ENCODE data around the gene RBM26. TPM values are rescaled to one million over a fixed set of nuclear protein-coding genes. Genes with fewer than 3 reads are reported as not detected.

Gene RBM26
- total and polyA plus RNA-seq, 2 donors = 16.3 to 95.6 TPM

GRCh38 chr13:79320433-79320832, 85.6 kb downstream of the RBM26 start:
- 88% methylated on average over 1 of the region's 1 CpG for WGBS
- no peak overlapping the region for H3K4me3 ChIP-seq (ENCODE audit: low read depth, low read length)
- H3K36me3 ChIP-seq (ENCODE audit: insufficient read depth) = no peaks in the 10 kb centered on the region
- no peak overlapping the region for H3K27ac ChIP-seq (ENCODE audit: low read depth)
- DNase-seq (ENCODE audit: extremely low spot score) = no peak
- H3K4me1 ChIP-seq (ENCODE audit: insufficient read depth) = no peaks in the 10 kb centered on the region

- H3K27ac ChIP-seq (ENCODE audit: low read depth) = no peak overlapping the region
- H3K36me3 ChIP-seq (ENCODE audit: insufficient read depth) = no peaks in the 10 kb centered on the region
- no peak for DNase-seq (ENCODE audit: extremely low spot score)
- WGBS = 87% methylated on average over 4 of the region's 4 CpGs
- no peaks in the 10 kb centered on the region for H3K4me1 ChIP-seq (ENCODE audit: insufficient read depth)
- no peak overlapping the region for H3K4me3 ChIP-seq (ENCODE audit: low read depth, low read length)
These were observed 87.4 kb downstream of the RBM26 start for GRCh38 chr13:79318664-79319063.

- Histone ChIP-seq H3K27ac (ENCODE audit: low read depth) (no peak overlapping the region), H3K4me1 (ENCODE audit: insufficient read depth) (no peaks in the 10 kb centered on the region), H3K36me3 (ENCODE audit: insufficient read depth) (no peaks in the 10 kb centered on the region), H3K4me3 (ENCODE audit: low read depth, low read length) (no peak overlapping the region)
- 91% methylated on average over 2 of the region's 2 CpGs for WGBS
- DNase-seq (ENCODE audit: extremely low spot score) = no peak
These were observed 88.2 kb downstream of the RBM26 start for GRCh38 chr13:79317856-79318255.

- Histone ChIP-seq H3K27ac (ENCODE audit: low read depth) (no peak overlapping the region), H3K36me3 (ENCODE audit: insufficient read depth) (no peaks in the 10 kb centered on the region)
- WGBS = 41% methylated on average over 3 of the region's 3 CpGs
These were observed 91.4 kb downstream of the RBM26 start for GRCh38 chr13:79314652-79315051.

GRCh38 chr13:79312340-79312855, 93.7 kb downstream of the RBM26 start:
- DNase-seq (ENCODE audit: extremely low spot score) = no peak
- H3K27ac ChIP-seq (ENCODE audit: low read depth) = no peak overlapping the region
- no peak overlapping the region for H3K4me3 ChIP-seq (ENCODE audit: low read depth, low read length)
- no peaks in the 10 kb centered on the region for H3K36me3 ChIP-seq (ENCODE audit: insufficient read depth)
- no peaks in the 10 kb centered on the region for H3K4me1 ChIP-seq (ENCODE audit: insufficient read depth)
- WGBS = 75% methylated on average over 2 of the region's 2 CpGs

More at GRCh38 chr13:79314652-79315051, 91.4 kb downstream of the RBM26 start:
- no peak overlapping the region for H3K4me3 ChIP-seq (ENCODE audit: low read depth, low read length)
- no peaks in the 10 kb centered on the region for H3K4me1 ChIP-seq (ENCODE audit: insufficient read depth)
- no peak for DNase-seq (ENCODE audit: extremely low spot score)

- no peak for DNase-seq (ENCODE audit: extremely low spot score)
- H3K36me3 ChIP-seq (ENCODE audit: insufficient read depth) = no peaks in the 10 kb centered on the region
- WGBS = 25% methylated on average over 3 of the region's 3 CpGs
These were observed 94.7 kb downstream of the RBM26 start for GRCh38 chr13:79311386-79311785.

GRCh38 chr13:79309690-79310089, 96.4 kb downstream of the RBM26 start:
- DNase-seq (ENCODE audit: extremely low spot score) = no peak
- Histone ChIP-seq H3K4me3 (ENCODE audit: low read depth, low read length) (no peak overlapping the region), H3K36me3 (ENCODE audit: insufficient read depth) (no peaks in the 10 kb centered on the region), H3K27ac (ENCODE audit: low read depth) (no peak overlapping the region), H3K4me1 (ENCODE audit: insufficient read depth) (no peaks in the 10 kb centered on the region)
- WGBS = 82% methylated on average over 9 of the region's 9 CpGs

More at GRCh38 chr13:79311386-79311785, 94.7 kb downstream of the RBM26 start:
- Histone ChIP-seq H3K4me1 (ENCODE audit: insufficient read depth) (no peaks in the 10 kb centered on the region), H3K27ac (ENCODE audit: low read depth) (no peak overlapping the region), H3K4me3 (ENCODE audit: low read depth, low read length) (no peak overlapping the region)

GRCh38 chr13:79307866-79308298, 98.2 kb downstream of the RBM26 start:
- H3K4me3 ChIP-seq (ENCODE audit: low read depth, low read length) = no peak overlapping the region
- WGBS = 24% methylated on average over 8 of the region's 8 CpGs
- DNase-seq (ENCODE audit: extremely low spot score) = no peak
- H3K4me1 ChIP-seq (ENCODE audit: insufficient read depth) = no peaks in the 10 kb centered on the region
- H3K36me3 ChIP-seq (ENCODE audit: insufficient read depth) = no peaks in the 10 kb centered on the region
- no peak overlapping the region for H3K27ac ChIP-seq (ENCODE audit: low read depth)

- WGBS = 82% methylated on average over 3 of the region's 3 CpGs
- no peak for DNase-seq (ENCODE audit: extremely low spot score)
- Histone ChIP-seq H3K4me1 (ENCODE audit: insufficient read depth) (no peaks in the 10 kb centered on the region), H3K36me3 (ENCODE audit: insufficient read depth) (no peaks in the 10 kb centered on the region), H3K4me3 (ENCODE audit: low read depth, low read length) (no peak overlapping the region), H3K27ac (ENCODE audit: low read depth) (no peak overlapping the region)
These were observed 98.6 kb downstream of the RBM26 start for GRCh38 chr13:79307433-79307861.

GRCh38 chr13:79306650-79307049, 99.4 kb downstream of the RBM26 start:
- Histone ChIP-seq H3K36me3 (ENCODE audit: insufficient read depth) (no peaks in the 10 kb centered on the region), H3K4me1 (ENCODE audit: insufficient read depth) (no peaks in the 10 kb centered on the region), H3K27ac (ENCODE audit: low read depth) (no peak overlapping the region), H3K4me3 (ENCODE audit: low read depth, low read length) (no peak overlapping the region)
- no peak for DNase-seq (ENCODE audit: extremely low spot score)
- WGBS = 76% methylated on average over 1 of the region's 1 CpG

- 69% methylated on average over 2 of the region's 2 CpGs for WGBS
- Histone ChIP-seq H3K4me3 (ENCODE audit: low read depth, low read length) (no peak overlapping the region), H3K27ac (ENCODE audit: low read depth) (no peak overlapping the region), H3K36me3 (ENCODE audit: insufficient read depth) (no peaks in the 10 kb centered on the region), H3K4me1 (ENCODE audit: insufficient read depth) (no peaks in the 10 kb centered on the region)
- DNase-seq (ENCODE audit: extremely low spot score) = no peak
These were observed 108.9 kb downstream of the RBM26 start for GRCh38 chr13:79297128-79297527.

GRCh38 chr13:79295906-79296706, 109.9 kb downstream of the RBM26 start:
- Histone ChIP-seq H3K36me3 (ENCODE audit: insufficient read depth) (no peaks in the 10 kb centered on the region), H3K27ac (ENCODE audit: low read depth) (no peak overlapping the region), H3K4me3 (ENCODE audit: low read depth, low read length) (no peak overlapping the region), H3K4me1 (ENCODE audit: insufficient read depth) (no peaks in the 10 kb centered on the region)
- WGBS = 84% methylated on average over 4 of the region's 4 CpGs
- DNase-seq (ENCODE audit: extremely low spot score) = no peak

- no peak for DNase-seq (ENCODE audit: extremely low spot score)
- no peaks in the 10 kb centered on the region for H3K4me1 ChIP-seq (ENCODE audit: insufficient read depth)
- no peak overlapping the region for H3K4me3 ChIP-seq (ENCODE audit: low read depth, low read length)
- H3K36me3 ChIP-seq (ENCODE audit: insufficient read depth) = no peaks in the 10 kb centered on the region
- WGBS = 65% methylated on average over 9 of the region's 9 CpGs
- no peak overlapping the region for H3K27ac ChIP-seq (ENCODE audit: low read depth)
These were observed 115.3 kb downstream of the RBM26 start for GRCh38 chr13:79290595-79291244.

- no peak overlapping the region for H3K27ac ChIP-seq (ENCODE audit: low read depth)
- DNase-seq (ENCODE audit: extremely low spot score) = no peak
- H3K4me3 ChIP-seq (ENCODE audit: low read depth, low read length) = no peak overlapping the region
- no peaks in the 10 kb centered on the region for H3K4me1 ChIP-seq (ENCODE audit: insufficient read depth)
- no peaks in the 10 kb centered on the region for H3K36me3 ChIP-seq (ENCODE audit: insufficient read depth)
These were observed 116.5 kb downstream of the RBM26 start for GRCh38 chr13:79289571-79289970.
